HG02981 (cell line): Measurements from ENCODE around the gene KRTAP19-7.

ENCODE experiments used
- ATAC-seq: cut with Tn5 transposase; IDR thresholded peaks from one replicate; pipeline ENCODE4 v1.9.1; 2021; ENCODE audit warnings: mild to moderate bottlenecking, moderate library complexity; ENCODE audit not compliant: unreplicated experiment

Gene KRTAP19-7

GRCh38 chr21:30561264-30561895, at the start of gene KRTAP19-7:
TSS of gene KRTAP19-7 (minus strand) at chr21:30561314. CDS start at chr21:30561289, 25 bp downstream.
- ATAC-seq: no peak

GRCh38 chr21:30605968-30606367, 44.9 kb upstream of the KRTAP19-7 start:
- no peak for ATAC-seq

- no peak for ATAC-seq
These were observed 39.7 kb upstream of the KRTAP19-7 start, which contains the start of gene KRTAP22-1 for GRCh38 chr21:30600787-30601186. TSS of gene KRTAP22-1 (plus strand) at chr21:30601087.

GRCh38 chr21:30598802-30599201, 37.7 kb upstream of the KRTAP19-7 start, which contains the start of gene KRTAP6-2:
TSS of gene KRTAP6-2 (minus strand) at chr21:30598902. CDS start at chr21:30598874, 28 bp downstream.
- no peak for ATAC-seq

GRCh38 chr21:30592140-30592539, 31.0 kb upstream of the KRTAP19-7 start, which contains the start of gene KRTAP6-3:
TSS of gene KRTAP6-3 (plus strand) at chr21:30592440. CDS start at chr21:30592446, 6 bp downstream.
- ATAC-seq: no peak

GRCh38 chr21:30590297-30590696, 29.2 kb upstream of the KRTAP19-7 start, which contains the start of gene KRTAP22-2:
TSS of gene KRTAP22-2 (minus strand) at chr21:30590397.
- no peak for ATAC-seq

GRCh38 chr21:30582870-30583269, 21.8 kb upstream of the KRTAP19-7 start:
- ATAC-seq: no peak

- no peak for ATAC-seq
These were observed 19.0 kb upstream of the KRTAP19-7 start for GRCh38 chr21:30580132-30580531.

GRCh38 chr21:30579346-30579745, 18.2 kb upstream of the KRTAP19-7 start:
- ATAC-seq: no peak

GRCh38 chr21:30577766-30578165, 16.7 kb upstream of the KRTAP19-7 start:
- no peak for ATAC-seq

GRCh38 chr21:30567617-30568016, 6.5 kb upstream of the KRTAP19-7 start:
- ATAC-seq: no peak

- ATAC-seq: no peak
These were observed 2.5 kb upstream of the KRTAP19-7 start for GRCh38 chr21:30563630-30564029.

GRCh38 chr21:30563072-30563471, 2.0 kb upstream of the KRTAP19-7 start:
- ATAC-seq: no peak

GRCh38 chr21:30561957-30562356, 843 bp upstream of the KRTAP19-7 start:
- no peak for ATAC-seq

- no peak for ATAC-seq
These were observed 6.0 kb downstream of the KRTAP19-7 start for GRCh38 chr21:30555095-30555494.

- ATAC-seq: no peak
These were observed 8.3 kb downstream of the KRTAP19-7 start for GRCh38 chr21:30552782-30553181.

- no peak for ATAC-seq
These were observed 19.4 kb downstream of the KRTAP19-7 start, which contains the start of gene KRTAP19-6 for GRCh38 chr21:30541764-30542163. TSS of gene KRTAP19-6 (minus strand) at chr21:30541864. CDS start at chr21:30541833, 31 bp downstream.

- ATAC-seq: no peak
These were observed 42.2 kb downstream of the KRTAP19-7 start for GRCh38 chr21:30518876-30519275.

- no peak for ATAC-seq
These were observed 45.4 kb downstream of the KRTAP19-7 start for GRCh38 chr21:30515681-30516080.
